HFFc6 (cell line): ENCODE data around the gene DPH5. TPM values are rescaled to one million over a fixed set of nuclear protein-coding genes. Genes with fewer than 3 reads are reported as not detected.

Experiments
- DNase-seq: peaks from one replicate; pipeline ENCODE4 v3.0.0-alpha.2; 2018
- H3K27ac Mint-ChIP-seq: 2 replicates; pipeline ENCODE4 v1.8.0; 2020; ENCODE audit warnings: mild to moderate bottlenecking, mixed read lengths
- H3K27me3 Mint-ChIP-seq: 2 replicates; pipeline ENCODE4 v1.8.0; 2021; ENCODE audit warnings: mild to moderate bottlenecking, moderate library complexity, mixed read lengths; ENCODE audit not compliant: insufficient read depth
- H3K36me3 Mint-ChIP-seq: 2 replicates; pipeline ENCODE4 v1.8.0; 2021; ENCODE audit warnings: low read depth, mixed read lengths
- H3K4me1 Mint-ChIP-seq: 2 replicates; pipeline ENCODE4 v1.8.0; 2020; ENCODE audit warnings: low read depth, mixed read lengths
- H3K4me3 Mint-ChIP-seq: 2 replicates; pipeline ENCODE4 v1.8.0; 2020; ENCODE audit warnings: mild to moderate bottlenecking, moderate library complexity, mixed read lengths
- H3K9me3 Mint-ChIP-seq: 2 replicates; pipeline ENCODE4 v1.8.0; 2020; ENCODE audit warnings: mild to moderate bottlenecking, mixed read lengths
- CTCF ChIP-seq: fragments of 200-600 bp; sonication (generic); IDR thresholded peaks from 2 replicates; pipeline ENCODE4 v1.5.0; 2021; ENCODE audit warnings: antibody characterized with exemption, mild to moderate bottlenecking
- total RNA-seq, 6 experiments: library from RNA; stranded (reverse); fragmentation: NEBNext Ultra II Directional; extraction: Animal tissue kit (Norgen Biotek cat#: 25700); gene quantifications; 2 replicates in 1 of 6; 3 replicates in 5 of 6; pipeline ENCODE4 v1.2.3, GENCODE V29; 2021

The DPH5 gene
- total RNA-seq, 6 experiments from 2014 or later: 38.1 to 49.8 (median 39.3) TPM

GRCh38 chr1:101055623-101056022, 30.0 kb upstream of the DPH5 start:
- no peaks in the 10 kb centered on the region for H3K27me3 Mint-ChIP-seq
- no peak for DNase-seq
- no peak overlapping the region for H3K4me3 Mint-ChIP-seq
- H3K27ac Mint-ChIP-seq: no peak overlapping the region
- no peaks in the 10 kb centered on the region for H3K9me3 Mint-ChIP-seq
- no peaks in the 10 kb centered on the region; the same call in 1 of the 2 replicates for H3K4me1 Mint-ChIP-seq
- no peaks in the 10 kb centered on the region for H3K36me3 Mint-ChIP-seq
- TF ChIP-seq CTCF: no peak

GRCh38 chr1:101051688-101052638, 26.4 kb upstream of the DPH5 start:
- H3K9me3 Mint-ChIP-seq: no peaks in the 10 kb centered on the region
- H3K27ac Mint-ChIP-seq: no peak overlapping the region

GRCh38 chr1:101050869-101051268, 25.3 kb upstream of the DPH5 start:
- H3K9me3 Mint-ChIP-seq: no peaks in the 10 kb centered on the region

More at GRCh38 chr1:101051688-101052638, 26.4 kb upstream of the DPH5 start:
- no peaks in the 10 kb centered on the region; the same call in 1 of the 2 replicates for H3K4me1 Mint-ChIP-seq
- H3K4me3 Mint-ChIP-seq: no peak overlapping the region
- H3K36me3 Mint-ChIP-seq: no peaks in the 10 kb centered on the region
- H3K27me3 Mint-ChIP-seq: no peaks in the 10 kb centered on the region
- no peak for TF ChIP-seq CTCF
- no peak for DNase-seq

GRCh38 chr1:101044749-101045148, 19.2 kb upstream of the DPH5 start:
- DNase-seq: no peak
- TF ChIP-seq CTCF: no peak
- no peak overlapping the region for H3K27ac Mint-ChIP-seq
- H3K36me3 Mint-ChIP-seq: peaks cover 17% of the 10 kb centered on the region
- no peaks in the 10 kb centered on the region; the same call in 1 of the 2 replicates for H3K4me1 Mint-ChIP-seq
- no peaks in the 10 kb centered on the region for H3K27me3 Mint-ChIP-seq
- peaks cover 14% of the 10 kb centered on the region for H3K9me3 Mint-ChIP-seq
- H3K4me3 Mint-ChIP-seq: no peak overlapping the region

More at GRCh38 chr1:101050869-101051268, 25.3 kb upstream of the DPH5 start:
- Mint-ChIP-seq H3K27me3 (no peaks in the 10 kb centered on the region), H3K27ac (no peak overlapping the region), H3K36me3 (no peaks in the 10 kb centered on the region), H3K4me3 (no peak overlapping the region), H3K4me1 (no peaks in the 10 kb centered on the region; the same call in 1 of the 2 replicates)
- TF ChIP-seq CTCF: no peak
- no peak for DNase-seq

GRCh38 chr1:101044259-101044658, 18.7 kb upstream of the DPH5 start:
- Mint-ChIP-seq H3K36me3 (peaks cover 22% of the 10 kb centered on the region), H3K27me3 (no peaks in the 10 kb centered on the region), H3K4me3 (no peak overlapping the region), H3K9me3 (peaks cover 19% of the 10 kb centered on the region), H3K27ac (no peak overlapping the region; the same call in 1 of the 2 replicates), H3K4me1 (peaks cover 4% of the 10 kb centered on the region; the same call in 1 of the 2 replicates)
- DNase-seq: no peak
- TF ChIP-seq CTCF: no peak
